Activated CD8-positive, alpha-beta memory T cell treated with anti-CD3 and anti-CD28 coated beads for 4 hours (primary cell): ENCODE data around the gene SEMA6A.

Experiments
- DNase-seq, 2 donors: peaks; one replicate each; pipeline ENCODE4 v3.0.0-alpha.2; 2020; ENCODE audit warnings: low read depth in 2 of 2

SEMA6A gene, protein sequence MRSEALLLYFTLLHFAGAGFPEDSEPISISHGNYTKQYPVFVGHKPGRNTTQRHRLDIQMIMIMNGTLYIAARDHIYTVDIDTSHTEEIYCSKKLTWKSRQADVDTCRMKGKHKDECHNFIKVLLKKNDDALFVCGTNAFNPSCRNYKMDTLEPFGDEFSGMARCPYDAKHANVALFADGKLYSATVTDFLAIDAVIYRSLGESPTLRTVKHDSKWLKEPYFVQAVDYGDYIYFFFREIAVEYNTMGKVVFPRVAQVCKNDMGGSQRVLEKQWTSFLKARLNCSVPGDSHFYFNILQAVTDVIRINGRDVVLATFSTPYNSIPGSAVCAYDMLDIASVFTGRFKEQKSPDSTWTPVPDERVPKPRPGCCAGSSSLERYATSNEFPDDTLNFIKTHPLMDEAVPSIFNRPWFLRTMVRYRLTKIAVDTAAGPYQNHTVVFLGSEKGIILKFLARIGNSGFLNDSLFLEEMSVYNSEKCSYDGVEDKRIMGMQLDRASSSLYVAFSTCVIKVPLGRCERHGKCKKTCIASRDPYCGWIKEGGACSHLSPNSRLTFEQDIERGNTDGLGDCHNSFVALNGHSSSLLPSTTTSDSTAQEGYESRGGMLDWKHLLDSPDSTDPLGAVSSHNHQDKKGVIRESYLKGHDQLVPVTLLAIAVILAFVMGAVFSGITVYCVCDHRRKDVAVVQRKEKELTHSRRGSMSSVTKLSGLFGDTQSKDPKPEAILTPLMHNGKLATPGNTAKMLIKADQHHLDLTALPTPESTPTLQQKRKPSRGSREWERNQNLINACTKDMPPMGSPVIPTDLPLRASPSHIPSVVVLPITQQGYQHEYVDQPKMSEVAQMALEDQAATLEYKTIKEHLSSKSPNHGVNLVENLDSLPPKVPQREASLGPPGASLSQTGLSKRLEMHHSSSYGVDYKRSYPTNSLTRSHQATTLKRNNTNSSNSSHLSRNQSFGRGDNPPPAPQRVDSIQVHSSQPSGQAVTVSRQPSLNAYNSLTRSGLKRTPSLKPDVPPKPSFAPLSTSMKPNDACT

DNA sequence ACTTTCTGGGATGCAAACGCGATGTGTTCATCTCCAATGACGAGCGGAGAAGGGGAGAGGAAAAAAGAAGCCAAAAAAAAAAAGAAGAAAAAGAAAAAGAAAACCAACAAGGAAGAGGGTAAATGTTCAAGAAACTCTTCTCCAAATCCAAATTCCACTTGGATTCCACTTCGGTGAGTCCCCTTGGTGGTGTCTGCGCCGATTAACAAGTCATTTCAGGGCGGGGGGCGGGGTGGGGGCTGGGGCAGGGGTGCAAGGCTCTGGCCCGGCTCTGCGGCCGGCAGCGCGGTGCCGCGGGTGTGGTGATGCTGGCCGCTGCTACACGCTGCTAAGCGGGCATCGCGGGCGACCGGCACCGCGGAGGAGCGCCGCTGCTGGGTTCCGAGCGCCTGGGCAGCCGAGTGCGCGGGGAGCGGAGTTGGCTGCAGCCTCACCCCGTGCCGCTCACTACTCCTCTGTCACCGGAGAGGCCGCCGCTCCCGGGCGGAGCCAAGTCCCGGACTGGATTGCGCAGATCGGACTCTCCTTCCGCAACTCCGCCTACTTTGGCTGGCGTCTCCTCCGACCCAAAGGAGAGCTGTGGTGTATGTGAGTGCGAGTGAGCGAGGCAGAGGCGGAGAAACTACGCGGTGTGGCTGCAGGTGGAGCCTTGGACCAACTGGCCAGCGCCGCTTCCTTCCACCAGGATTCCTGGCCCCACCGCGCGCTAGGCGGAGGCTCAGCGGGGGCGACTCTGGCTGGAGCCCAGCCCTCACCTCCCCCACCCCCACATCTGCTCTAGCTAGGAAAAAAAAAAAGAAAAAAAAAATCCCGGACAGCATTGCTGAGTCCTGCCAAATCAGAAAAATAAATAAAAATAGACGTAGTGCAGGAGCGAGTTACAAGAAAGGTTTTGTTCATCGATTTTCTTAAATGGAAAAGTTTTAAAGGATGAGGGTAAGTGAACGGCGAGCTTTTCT is at the start of gene SEMA6A:
SEMA6A (minus strand) TSS at position 457 of the 959 bp plus-strand sequence. CDS start 69,879 bp downstream, outside the sequence.
- no peak for DNase-seq

DNA sequence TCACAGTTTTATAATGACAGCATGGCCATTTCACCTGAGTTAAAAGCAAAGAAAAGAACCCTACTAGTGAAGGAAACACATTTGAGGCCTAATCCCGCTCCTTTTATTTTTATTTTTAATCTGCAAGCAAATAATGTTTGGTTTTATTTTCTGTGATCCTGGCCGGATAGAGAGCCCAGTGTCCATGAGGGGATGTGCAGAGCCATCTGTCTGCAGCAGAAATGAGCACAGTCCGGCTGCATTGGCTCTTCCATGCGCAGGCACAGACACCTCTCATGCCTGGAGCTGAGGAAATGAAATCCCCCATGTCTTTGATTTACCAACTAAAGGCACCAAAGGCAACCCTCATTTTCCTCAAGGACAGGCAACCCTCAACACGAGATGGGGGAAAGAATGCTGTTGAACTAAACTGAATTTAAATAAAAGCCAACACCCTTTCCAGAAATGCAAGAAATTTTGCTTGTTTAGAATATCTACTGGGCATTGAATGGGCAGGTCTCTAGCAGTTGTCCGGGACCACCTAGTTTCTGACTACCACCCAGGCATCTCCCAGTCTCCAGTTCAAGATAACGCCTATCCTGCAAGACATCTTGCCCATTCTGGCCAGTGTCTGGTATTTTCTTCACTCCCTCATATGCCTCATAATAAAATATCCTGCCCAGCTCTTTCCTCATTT is 47.9 kb upstream of the SEMA6A start:
- DNase-seq = no peak

DNA sequence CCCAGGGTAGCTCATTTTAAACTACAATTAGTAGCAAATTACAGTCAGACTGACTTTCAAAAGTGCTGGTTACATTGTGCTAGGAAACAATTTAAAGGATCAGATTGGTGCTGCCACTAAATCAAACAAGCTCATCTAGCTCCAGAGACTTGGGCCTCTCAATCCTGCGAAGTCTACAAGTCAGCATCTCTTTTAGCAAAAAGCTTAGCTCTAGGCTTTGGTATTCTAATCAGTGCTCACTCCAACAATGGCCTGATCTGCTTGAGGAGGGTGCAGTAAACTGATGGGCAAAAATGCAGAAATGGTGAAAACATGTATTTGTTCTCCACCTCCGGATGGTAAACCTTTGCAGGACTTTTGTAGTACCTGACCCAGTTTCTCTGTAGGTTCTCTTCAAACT is 47.0 kb upstream of the SEMA6A start:
- DNase-seq = no peak

DNA sequence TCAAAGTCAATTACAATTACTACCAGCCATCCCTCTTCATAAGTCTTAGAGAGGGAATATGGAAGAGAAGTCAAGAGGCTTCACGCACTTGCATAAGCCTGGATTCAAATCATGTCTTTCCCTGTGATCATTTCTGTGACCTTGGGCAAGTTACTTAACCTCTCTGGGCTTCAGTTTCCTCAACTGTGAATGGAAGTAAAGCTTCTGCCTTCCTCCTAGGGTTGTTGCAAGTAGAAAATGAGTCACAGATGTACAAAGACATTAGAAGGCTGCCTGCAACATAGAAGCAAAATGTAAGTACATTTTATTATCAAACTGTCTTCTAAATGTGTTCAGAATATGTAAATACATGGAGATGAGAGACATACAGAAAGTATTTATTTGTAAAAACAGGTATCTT is 42.3 kb upstream of the SEMA6A start:
- no peak for DNase-seq

DNA sequence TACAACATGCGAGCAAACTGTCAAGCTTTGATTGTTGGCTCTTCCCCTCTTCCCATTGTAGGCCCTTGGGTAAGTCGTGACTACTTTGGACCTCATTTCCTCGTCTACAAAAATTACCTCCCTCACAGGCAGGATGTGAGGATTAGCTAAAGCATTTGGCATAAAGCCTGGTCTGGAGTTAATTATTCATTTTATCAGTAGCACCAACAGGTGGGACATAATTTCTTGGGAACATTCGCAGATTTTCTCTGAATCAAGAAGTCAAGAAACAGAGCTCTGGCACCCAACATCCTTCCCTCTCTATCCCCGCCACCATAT is 39.9 kb upstream of the SEMA6A start:
- DNase-seq = no peak

DNA sequence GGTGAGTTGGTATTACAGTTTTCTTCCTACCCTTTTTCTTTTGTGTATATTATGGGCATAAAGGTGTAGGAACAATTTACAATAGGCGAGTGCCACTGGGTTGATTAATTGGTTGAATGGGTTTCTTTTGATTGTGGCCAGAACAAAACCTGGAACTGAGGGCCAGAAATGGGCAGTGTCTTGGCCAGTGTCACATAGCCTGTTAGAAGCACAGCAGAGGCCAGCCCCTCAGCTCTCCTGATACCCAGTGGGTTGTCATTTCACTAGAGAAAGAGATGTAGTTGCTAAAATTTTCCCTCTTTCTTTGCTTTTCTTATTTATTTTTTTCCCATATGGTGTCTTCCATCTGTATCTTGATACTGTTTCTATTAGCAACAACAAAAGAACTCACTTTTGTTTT is 38.8 kb upstream of the SEMA6A start:
- DNase-seq = no peak

DNA sequence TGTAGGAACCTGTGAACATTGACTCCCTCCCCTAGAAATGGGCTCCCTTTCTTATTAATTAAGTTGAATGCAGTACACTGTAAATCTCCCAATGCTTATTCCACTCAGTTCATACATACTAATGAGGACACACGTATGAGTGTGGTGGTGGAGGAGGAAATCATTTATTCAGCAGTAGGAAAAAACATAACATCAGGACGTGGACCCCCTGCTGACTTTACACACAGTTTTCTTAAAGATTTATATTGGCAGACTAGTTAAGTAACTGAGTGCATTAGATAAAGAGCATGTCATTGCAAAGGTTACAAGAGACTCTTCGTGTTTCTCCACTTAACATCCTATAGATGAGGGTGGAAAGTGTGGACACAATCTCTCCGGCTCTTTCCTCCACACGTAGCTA is 37.8 kb upstream of the SEMA6A start:
- no peak for DNase-seq

DNA sequence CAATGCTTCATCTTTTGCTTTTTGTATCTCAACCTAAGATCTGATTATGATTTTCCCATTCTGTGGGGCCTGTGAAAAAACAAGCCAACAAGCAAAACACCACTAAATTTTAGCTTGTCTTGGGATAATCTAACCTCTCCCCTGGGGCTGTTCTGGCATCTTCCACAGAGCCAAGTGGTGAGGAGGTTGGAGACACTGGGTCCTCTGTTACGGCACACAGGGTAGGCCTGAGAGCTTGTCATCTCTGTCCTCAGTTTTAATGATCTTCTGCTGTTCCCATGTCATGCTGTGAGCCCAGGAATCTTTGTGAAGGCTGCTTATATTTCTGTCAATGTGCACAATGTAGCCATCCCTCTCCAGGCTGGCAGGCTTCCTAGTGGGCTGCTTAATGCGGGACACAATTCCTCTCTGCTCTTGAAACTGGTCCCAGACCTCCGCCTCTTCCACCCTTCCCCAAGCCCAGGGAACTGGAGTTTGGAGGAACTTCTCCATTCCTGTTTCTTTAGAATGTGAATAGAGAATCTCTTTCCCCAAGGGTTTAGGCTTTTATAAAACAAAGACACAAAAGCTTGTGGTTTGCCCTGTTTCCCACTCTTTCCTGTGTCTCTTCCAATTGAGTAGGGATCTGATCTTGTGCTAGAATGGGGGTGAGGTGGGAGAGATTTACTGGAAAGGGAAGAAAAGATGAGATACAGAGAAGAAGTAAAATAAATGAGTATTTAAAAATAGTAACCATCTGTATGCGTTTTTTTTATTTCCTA is 30.9 kb upstream of the SEMA6A start:
- DNase-seq = no peak

DNA sequence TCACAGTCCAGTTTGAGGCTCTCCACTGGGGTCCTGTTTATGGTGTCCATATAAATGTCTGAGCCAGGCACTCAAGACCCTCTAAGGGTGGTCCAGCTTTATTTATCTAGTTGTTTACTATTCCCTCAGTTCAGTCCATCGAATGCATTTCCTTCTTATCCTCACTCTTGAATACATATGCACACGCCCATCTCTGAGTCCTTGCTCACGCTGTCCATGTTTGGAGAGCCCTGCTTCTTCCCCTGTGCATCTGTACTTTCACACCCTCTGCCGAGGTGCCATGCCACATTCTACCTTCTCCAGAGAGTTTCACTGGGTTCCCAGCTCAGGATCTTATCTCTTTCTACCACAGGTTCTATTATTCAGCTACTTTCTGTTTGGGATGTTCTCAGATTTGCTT is 30.2 kb upstream of the SEMA6A start:
- DNase-seq = no peak

DNA sequence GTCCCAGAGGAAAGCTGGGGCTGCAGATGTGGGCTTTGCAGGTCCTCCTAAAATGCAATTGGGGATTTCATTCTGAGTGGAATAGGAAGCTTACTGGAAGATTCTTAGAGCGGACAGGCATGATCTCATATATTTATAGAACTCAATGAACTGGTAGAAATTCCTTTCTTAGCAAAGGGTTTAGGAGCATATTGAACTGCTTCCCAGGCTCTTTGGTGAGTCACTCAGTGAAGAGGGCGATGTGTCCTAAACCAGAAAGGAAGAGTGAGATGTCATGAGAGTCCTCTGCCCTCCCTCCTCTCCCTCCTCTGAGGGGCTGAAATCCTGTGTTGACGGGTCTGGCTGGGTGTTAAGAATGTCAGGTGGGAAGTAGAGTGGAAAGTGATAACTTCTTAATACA is 26.3 kb upstream of the SEMA6A start:
- DNase-seq = no peak

DNA sequence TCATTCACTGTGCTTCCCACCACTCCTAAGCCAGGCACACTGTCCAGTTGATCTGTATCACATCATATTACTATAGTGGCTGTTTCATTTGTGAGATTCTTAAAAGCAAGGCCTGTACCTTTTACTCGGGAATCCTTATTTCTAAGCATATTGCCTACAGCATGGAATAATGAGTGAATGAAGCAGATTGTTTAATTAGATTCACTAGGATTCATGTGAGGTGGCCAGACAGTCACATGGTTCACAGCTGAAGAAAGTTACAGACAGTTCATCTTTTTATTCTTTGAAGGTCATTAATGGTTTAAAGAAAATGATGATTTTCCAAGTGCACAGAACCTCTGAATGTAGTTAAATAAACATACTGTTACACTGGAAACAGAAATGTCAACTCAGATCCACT is 24.3 kb upstream of the SEMA6A start:
- DNase-seq = no peak

DNA sequence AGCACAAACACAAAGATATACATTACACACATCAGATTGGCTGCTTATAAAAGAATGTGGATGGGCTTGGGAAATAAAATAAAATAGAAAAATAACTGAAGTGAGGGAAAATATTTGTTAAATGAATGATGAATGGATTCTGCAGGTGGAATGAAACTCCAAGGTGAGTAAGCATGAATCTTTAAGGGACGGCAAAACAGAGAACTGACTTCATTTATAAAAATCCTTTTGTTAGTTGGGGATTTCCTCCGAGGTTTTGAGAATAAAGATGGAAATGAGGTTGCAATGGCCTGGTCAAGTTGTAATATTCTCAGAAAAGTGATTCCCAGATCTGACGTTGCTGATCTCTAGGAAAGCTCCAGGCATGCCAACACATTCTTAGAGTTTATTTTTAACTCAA is 20.9 kb upstream of the SEMA6A start:
- DNase-seq = no peak

DNA sequence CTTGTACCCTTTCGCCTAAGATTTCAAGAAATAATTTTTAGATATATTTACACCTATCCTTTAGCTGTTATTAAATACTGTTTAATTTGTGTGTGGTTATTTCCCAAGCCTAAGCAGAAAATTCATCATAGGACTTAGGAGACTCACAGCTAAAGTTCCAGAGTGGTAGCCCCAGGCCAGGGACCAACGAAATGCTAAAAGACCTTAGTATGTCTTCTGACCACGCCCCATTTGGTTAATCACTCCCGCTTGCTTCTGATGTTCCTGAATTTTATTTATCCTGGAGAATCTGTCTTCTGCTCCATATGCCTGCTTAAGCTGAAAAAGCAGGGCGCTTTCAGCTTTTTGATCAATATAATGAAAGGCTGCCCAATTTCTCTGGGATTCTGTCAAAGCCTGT is 18.7 kb upstream of the SEMA6A start:
- no peak for DNase-seq

DNA sequence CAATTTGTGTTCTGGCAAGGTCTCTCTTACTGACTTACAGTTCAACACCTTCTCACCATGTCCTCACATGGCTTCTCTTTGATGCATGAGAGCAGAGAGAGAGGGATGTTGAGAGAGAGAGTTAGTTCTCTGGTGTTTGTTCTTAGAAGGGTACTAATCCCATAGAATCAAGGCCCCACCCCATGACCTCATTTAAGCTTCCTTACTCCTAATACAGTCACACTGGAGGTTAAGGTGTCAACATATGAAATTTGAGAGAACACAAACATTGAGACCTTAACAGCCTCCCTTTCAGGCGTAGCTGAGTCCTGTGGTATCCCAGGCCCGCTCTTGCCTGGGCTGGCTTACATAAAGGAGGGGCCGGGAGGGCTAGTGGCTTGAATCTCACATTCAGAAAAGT is 10.6 kb upstream of the SEMA6A start:
- DNase-seq = no peak

DNA sequence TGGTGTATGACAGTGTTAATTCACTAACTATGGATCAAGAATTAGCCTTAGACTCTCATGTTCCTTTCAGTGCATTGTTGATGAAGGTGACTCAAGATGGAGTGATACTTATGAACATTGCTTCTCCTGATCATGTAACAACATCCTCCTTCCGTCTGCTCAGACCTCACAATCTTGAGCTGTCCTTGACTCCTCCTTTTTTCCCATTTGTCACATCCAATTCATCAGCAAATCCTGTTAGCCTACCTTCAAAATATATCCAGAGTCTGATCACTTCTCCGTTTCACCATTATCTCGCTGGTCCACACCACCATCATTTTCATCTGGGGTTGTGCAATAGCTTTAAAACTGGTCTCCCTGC is 9.2 kb upstream of the SEMA6A start:
- no peak for DNase-seq

DNA sequence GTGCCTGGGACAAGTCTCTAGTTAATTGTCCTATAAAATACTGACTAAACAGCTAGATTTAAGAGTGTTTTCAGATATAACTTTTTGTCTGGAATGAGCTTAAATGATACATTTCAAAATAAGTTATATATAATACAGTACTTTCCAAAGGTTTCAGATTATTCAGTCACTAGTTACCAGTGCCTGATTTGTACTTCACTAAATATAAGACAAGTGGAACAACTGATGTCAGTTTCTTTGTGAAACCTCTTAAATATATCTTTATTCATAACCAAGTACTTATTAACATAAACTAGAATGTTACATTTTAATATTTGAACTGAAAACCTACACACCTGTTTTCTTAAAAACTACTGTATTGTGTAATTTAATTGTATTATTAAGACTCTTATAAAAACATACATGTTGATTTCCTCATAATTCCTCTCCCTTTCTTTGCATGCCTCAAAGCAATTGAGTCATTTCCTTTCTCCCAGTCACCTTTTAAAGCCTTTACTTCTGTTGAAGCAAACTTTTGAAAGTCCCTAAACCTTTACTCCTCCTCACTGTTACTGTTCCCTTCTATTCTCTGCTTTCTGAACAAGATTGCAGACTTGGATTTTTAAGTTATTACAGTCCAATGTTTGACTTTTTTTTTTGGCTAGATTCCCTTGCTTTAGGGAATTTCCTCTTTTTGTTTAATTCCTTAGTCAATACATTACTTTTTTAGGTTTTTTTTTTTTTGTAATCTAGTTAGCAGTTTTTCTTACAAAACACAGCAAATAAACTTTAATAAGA is 8.7 kb upstream of the SEMA6A start:
- DNase-seq = no peak

DNA sequence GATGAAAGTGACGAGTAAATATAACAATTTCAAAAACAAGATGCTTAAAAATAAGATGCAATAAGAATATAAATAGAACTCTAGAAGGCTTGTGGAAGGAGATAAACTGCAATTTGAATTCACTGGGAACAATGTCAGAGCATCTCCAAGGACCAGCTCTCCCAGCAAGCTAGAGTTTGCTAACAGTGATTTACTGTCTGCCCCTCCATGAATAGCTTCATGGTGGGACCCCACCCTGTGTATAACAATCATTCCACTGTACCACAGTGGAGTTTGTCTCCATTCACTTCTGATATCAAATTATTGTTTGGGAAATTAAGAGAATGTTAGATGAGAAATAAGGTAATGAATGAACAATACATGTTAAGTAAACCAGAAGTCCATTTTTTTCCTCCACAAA is 7.3 kb upstream of the SEMA6A start:
- DNase-seq = no peak

DNA sequence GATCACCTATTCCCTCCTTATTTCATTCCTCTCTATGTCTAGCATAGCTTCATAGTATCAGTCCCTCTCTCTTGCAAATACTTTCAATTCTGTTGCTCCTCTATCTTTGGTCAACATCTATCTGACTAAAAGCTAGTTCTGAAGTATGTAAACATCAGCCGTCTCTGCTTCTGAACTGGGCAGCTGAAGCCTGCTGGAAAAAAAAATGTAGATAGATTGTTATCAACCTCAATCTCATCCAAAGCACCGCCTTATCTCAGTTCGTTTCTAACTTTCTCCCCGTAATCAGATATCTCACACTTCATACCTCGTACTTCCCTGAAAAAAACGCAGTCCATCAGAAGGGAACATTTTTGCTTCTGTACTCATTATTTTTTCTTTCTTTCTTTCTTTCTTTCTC is 4.5 kb upstream of the SEMA6A start:
- no peak for DNase-seq

DNA sequence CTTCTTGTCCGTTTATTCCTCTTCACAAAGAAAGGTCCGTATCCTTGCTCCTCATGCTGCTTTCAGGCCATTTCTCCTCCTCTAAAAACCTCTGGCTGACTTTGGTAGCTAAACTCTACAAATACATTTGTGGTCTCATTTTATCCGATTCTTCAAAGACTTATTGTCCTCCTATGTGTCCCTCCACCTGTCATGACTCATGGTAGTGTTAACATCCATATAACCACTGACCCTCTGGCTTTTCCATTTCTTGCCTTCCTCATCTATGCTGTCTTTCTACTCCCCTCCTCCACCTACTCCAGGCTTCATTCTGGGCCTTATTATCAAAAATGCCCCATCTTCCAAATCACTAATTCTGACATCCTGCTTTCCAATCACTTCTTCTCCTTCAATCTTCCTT is 4.1 kb upstream of the SEMA6A start:
- DNase-seq = no peak
